VCaP (cell line): ENCODE results near the gene NMU.
"Not testable (repeated sequence)": the region's sequence is repeated elsewhere in the genome, so short reads cannot be mapped to it uniquely, and the experiment has no call there.

Experiments
- H3K27ac ChIP-seq: fragments of 450-650 bp; 2 replicates; pipeline ENCODE4 v1.5.1; 2017
- CTCF ChIP-seq: fragments of 450-650 bp; conservative IDR thresholded peaks from 2 replicates; pipeline ENCODE4 v1.5.1; 2017; ENCODE audit warnings: mild to moderate bottlenecking, moderate library complexity

The NMU gene

GRCh38 chr4:55609393-55609866 is 26.7 kb downstream of the NMU start:
- H3K27ac ChIP-seq = no peak overlapping the region
- no peak for TF ChIP-seq CTCF

GRCh38 chr4:55608591-55608990 is 27.5 kb downstream of the NMU start:
- TF ChIP-seq CTCF = no peak
- no peak overlapping the region for H3K27ac ChIP-seq

GRCh38 chr4:55604996-55605395 is 31.1 kb downstream of the NMU start:
- no peak overlapping the region for H3K27ac ChIP-seq
- no peak for TF ChIP-seq CTCF

- TF ChIP-seq CTCF = no peak
- H3K27ac ChIP-seq = no peak overlapping the region
Measured at GRCh38 chr4:55600640-55601039, 35.5 kb downstream of the NMU start.

GRCh38 chr4:55598641-55599040 is 37.5 kb downstream of the NMU start:
- no peak for TF ChIP-seq CTCF

GRCh38 chr4:55592014-55592413 is 44.1 kb downstream of the NMU start, which contains the start of gene PDCL2:
Gene PDCL2 (minus strand): TSS chr4:55592245. CDS start chr4:55592109, 136 bp downstream.
- no peak within 1 kb of the TSS for H3K27ac ChIP-seq
- no peak for TF ChIP-seq CTCF

More at GRCh38 chr4:55598641-55599040, 37.5 kb downstream of the NMU start:
- H3K27ac ChIP-seq = no peak overlapping the region

- TF ChIP-seq CTCF = no peak
- H3K27ac ChIP-seq = no peak overlapping the region
Measured at GRCh38 chr4:55588160-55588559, 47.9 kb downstream of the NMU start.

GRCh38 chr4:55582773-55583172 is 53.3 kb downstream of the NMU start:
- H3K27ac ChIP-seq = not testable (repeated sequence)
